NCI-H226 (cell line): ENCODE measurements around the gene SLC24A4.

Source experiments
- DNase-seq: peaks from one replicate; pipeline ENCODE4 v3.0.0-alpha.2; 2015

Gene SLC24A4

DNA sequence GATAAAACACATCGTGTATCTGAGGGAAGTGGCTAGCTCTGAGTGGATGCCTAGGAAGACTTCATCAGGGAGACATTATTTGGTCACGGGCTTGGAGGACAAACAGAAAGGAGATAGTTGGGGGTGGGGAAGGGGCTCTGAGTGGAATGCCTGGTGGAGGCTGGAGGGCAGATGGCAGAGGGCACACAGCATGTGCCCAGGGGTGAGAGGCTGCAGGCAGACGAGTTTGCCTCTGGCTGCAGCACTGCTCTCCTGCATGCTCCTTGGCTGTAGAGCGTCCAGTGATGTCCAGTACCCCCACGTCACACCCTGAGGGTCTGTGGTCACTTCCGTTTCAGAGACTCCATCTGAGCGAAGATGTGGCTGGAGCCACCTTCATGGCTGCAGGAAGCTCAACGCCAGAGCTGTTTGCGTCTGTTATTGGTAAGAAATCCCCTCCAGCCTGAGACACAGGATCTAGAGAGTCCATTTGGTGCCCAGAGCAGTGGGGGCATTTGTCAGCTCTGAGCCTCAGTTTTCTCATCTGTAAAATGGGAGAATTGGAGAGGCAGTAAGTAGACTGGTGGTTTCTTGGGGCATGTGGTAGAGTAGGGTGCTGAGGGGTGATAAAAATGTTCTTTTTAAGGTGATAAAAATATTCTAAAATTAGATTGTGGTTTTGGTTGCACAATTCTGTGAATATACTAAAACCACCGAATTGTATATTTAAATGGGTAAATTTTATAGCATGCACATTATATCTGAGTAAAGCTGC is 119.0 kb downstream of the SLC24A4 start:
- DNase-seq = no peak

DNA sequence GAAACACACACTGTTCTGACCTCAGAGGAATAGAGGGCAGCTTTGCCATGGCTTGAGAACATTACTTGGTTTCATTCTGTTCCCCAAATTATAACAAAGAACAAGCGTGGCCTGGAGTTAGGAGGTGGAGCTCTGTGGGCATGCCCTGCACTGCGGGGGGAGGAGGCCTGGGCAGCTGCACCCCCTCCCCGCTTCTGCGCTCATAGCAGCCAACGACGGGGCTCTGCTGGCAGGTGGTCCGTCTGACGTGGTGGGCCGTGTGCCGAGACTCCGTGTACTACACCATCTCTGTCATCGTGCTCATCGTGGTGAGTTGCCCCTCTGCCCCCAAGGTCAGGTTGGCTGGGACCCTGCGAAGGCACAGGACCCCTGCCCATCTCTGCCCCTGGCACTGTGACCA is 120.2 kb downstream of the SLC24A4 start:
- DNase-seq = no peak

DNA sequence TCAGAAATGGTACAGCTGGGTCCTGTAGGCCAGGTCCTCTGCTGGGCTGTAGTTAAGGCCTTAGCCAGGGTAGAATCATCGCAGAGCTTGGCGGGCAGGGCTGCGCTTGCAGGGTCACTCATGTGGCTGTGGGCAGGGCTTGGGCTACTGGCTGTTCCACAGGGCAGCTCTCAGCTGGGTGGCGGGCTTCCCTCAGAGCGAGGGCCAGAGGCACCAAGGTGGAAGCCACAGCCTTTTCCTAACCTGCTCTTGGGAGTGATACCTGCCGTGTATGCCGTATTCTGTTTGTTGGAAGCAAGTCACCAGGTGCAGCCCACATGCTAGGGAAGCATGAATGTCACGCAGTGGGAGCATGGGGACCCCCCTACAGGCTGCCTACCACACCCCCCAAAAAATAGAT is 120.8 kb downstream of the SLC24A4 start:
- DNase-seq = no peak

DNA sequence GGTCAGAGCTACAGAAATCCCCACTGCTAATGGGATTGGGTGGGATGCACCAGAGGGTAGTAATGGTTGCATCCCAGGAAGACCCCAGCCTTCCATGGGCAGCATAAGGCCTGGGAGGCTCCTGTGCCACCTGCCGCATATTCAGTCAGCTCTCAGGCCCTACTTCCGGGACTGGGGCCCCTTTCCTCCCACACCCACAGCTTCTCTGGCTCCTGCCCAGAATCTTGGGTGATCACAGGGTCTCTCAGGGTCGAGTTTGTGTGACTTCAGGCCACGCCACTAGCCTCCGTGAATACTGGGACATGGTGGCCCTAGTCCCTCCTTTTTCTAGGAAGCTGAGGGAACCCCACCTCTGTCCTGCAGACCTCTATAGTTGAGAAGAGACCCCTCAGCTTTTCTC is 123.8 kb downstream of the SLC24A4 start:
- DNase-seq = no peak

DNA sequence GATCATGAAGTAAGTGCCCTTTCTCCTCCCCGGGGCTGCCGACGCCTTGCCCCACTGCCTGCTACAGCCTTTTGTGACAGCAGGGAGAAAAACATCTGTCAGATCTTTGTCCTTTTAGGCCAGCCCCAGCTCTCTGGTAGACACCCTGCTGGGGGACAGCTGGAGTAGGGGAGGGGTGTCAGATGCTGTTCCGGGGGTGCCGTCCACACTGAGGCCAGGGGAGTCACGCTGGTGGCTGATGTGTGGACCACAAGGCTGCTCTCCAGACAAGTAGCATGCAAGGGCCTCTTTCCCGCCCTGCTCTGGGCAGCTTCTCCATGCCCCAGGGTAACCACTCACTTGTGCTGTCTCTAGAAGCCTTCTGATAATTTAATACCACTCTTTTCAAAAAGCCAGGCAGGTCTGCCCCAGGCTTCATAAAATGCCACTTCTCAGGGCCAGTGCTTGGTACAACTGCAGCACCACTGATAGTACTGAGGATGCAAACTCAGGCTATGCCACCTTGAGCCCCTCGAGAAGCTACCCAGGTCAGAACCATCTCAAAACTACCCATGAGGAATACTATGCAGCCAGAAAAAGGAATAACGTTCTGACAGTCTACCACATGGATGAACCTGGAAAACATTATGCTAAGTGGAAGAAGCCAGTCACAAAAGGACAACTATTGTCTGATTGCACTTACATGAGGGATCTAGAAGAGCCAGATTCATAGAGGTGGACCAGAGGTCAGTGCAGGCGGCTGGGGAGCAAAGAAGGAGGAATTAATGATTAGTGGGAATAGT is 124.6 kb downstream of the SLC24A4 start:
- no peak for DNase-seq

DNA sequence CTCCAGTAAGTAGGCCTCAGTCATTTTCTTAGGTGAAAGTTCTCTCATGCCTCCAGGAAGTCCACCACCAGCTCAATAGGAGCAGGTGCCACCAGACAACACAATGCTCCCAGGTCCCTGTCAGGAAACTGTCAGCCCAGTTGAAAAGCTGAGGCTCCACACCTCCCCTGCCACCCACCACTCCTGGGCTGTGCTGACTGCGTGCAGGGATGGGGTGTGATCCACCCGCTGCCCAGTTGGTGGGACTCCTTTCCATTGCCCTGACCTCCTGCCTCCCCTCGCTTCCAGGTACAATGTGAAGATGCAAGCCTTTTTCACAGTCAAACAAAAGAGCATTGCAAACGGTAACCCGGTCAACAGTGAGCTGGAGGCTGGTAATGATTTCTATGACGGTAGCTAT is 125.8 kb downstream of the SLC24A4 start:
- no peak for DNase-seq

DNA sequence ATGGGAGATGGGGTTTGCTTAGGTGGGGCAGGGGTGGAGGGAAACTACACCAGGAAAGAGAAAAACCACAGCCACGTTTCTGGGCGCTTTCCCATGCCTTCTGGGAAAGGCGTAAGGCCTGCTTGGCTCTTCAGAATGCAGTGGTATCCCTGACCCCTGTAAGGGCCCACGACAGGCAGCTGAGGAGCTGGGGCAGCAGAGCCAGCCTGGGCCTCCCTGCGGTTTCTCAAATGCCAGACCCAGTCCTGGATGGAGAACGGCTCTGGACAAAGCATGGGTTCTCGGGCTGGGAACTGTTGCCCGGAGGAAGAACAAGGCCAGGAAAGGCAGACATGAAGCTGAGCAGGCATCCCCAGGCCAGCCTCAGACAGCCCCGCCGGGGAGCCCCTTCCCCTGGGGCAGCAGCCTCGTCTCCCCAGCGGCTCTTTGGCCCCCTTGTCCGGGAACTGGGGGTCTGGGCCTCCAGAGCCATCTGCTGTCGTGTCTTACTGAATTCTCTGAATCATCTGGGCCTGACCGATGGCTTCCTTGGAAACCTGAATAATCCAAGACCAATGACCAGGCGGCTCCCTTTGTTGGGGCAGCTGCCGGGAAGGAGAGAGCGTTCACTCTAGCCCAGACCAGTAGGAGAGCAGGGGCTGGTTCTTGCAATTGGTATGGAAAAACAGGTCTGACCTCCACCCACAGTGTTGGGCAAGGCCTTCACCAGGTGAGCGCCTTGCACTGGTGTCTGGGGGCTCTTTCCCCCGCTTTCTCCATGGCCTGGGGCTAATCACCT is 126.6 kb downstream of the SLC24A4 start:
- DNase-seq = no peak

DNA sequence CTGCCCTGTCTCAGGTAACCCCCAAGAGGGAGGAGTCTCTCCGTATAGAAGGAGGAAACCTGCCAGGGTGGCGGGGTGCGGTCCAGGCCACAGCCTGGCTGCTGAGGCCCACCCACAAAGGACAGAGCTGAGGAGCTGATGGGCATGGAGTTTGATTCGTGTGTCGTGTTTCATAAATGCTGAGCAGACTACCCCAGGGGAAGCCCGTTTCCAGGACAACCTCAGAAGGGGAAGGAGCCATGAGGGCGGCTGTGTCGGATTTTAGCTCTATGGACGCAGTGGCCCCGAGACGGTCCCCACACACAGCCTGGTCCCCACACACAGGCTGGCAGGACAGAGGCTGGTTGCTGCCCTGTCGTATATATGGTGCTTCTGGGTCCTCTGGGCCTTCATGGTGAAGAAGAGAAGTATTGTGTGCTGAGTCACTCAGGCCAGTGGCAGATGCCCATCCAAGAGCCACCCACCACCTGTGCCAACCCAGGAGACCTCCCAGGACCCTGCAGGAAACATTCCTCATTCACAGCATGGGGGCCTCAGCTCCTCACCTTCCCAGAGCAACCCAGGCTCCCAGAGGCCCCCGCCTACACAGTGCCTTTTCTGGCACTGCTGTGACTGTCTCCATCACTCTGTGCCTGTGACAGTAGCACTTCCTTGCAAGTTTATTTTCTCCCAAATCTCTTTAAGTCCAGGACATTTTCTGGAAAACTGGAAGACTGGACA is 127.5 kb downstream of the SLC24A4 start:
- no peak for DNase-seq

DNA sequence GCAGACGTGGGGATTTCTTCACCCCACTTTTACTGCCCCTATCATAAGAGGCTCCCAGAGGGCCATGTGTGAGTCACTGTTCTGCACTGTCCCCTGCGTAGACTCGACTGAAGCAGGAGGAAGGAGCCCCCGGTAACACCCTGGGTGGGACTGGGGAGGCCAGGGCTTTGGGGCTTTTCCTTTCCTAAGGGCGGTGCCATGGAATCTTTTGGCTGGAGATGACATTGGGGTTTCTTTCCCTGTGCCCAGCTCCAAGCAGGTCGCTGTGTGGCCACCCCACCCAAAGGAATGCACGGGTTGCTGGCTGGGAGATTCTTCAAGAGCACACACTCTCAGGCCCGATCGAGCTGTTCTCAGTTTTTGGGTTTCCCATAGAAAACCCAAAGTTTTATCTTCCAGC is 128.3 kb downstream of the SLC24A4 start:
- DNase-seq = no peak

DNA sequence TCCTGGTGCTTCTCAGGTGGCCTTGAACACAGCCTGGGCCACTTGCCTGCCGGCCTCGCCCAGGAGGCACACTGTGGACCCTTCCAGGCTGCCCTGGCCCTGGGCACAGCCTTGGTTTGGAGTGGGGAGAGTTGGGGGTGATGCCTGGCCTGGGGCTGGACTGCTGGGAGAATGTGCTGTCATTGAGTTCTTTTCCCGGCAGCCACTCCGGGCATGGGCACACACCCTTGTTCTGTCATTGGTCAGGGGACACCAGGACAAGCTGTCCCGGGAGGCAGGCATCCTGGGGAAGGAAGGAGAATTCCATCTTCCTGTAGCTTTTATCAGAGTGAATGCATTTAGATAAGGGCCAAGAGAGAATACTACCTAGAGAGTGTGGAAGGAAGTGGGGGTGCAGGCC is 128.8 kb downstream of the SLC24A4 start:
- no peak for DNase-seq

DNA sequence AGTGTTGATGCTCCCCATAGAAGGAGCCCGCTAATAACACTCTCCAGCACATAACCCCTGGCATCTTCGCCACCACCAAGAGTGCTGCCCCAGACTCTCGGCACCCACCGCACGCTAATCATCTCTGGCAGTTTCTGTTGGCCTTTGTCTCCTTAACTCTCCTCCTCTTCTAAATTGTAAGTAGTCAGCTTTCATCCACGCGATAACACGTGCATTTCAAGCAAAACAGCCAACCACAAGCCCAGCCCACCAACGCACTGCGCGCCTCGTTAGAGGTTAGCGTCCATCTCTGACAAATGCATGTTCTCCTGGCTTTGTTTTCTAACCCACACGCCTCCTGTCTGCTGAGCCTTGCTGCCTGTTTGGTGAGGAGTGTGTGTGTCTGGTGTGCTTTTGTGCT is 129.5 kb downstream of the SLC24A4 start:
- DNase-seq = no peak

DNA sequence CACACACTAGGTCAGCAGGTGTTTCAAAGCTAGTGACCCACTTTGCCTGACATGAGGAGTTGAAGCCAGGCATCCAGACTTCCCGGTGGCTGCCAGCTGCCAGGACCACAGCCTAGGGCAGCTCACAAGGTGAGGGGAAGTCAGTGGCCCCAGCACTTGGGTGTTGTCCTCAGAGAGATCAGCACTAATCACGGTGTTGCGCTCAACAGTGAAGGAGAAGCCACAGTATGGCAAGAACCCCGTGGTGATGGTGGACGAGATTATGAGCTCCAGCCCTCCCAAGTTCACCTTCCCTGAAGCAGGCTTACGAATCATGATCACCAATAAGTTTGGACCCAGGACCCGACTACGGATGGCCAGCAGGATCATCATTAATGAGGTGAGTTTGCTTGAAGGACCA is 130.7 kb downstream of the SLC24A4 start:
- DNase-seq = no peak

DNA sequence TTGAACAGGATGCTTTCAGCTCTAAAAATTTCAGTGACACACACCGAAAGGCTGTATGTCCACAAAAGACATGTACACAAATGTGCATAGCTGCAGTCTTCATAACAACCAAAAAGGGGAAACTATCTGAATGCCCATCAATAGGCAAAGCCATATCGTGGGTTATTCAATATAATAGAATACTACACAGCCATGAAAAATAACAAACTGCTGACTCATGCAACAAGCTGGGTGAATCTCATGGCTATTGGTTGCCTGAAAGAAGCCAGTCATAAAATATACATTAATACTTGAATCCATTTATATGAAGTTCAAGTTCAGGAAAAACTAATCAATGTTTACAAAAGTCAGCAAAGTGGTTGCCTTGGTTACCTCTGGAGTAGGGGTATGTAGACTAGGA is 132.3 kb downstream of the SLC24A4 start:
- DNase-seq = no peak

DNA sequence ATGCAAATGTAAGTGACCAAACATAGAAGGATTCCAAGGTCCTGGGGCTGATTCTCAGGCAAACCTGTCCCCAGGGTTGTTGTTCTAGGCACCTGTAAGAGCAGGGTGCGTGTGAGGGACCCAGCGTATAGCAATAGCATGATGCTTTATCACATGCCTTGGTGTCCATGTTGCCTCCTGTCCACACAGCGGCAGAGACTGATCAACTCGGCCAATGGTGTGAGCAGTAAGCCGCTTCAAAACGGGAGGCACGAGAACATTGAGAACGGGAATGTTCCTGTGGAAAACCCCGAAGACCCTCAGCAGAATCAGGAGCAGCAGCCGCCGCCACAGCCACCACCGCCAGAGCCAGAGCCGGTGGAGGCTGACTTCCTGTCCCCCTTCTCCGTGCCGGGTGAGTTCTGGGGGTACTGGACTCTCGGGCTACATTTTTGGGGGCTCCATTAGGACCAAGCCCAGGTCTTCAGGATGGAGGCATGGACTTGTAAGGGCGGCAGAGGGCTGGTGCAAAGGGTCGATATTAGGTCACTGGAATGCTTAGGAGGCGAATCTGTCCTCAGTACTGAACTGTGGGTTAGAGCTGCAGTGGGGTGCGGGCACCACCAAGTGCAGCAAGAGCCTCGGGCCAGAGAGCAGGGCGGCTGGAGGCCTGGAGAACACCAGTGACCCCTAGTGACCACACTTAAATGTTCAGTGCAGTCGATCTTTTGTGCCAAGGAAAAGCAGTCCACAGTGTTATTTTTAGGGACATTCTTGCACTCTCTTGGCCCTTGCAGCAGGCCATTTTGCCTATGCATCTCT is 133.4 kb downstream of the SLC24A4 start:
- DNase-seq = peak; percentile 24

DNA sequence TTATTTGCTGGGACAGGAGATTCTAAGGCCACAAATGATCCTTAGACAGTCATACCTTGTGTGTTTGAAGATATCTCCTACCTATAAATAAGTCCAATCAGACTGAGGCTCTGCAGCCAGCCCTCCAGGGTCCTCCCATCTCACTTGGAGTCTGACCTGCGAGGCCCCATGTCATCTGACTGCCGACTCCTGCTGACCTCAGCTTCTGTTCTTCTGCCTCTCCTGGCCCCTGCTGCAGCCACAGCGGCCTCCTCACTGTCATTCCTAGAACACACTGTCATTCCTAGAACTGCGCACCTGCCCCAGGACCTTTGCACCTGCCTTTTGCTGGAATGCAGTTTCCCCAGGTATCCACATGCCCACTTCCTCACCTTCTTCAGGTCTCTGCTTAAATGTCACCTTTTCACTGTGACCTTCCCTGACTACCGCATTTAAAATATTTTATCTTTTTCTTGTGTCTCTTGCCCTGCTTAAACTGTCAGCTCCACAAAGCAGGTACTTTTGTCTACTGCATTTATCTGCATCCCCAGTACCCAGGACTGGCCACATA is 134.1 kb downstream of the SLC24A4 start:
- DNase-seq = no peak

DNA sequence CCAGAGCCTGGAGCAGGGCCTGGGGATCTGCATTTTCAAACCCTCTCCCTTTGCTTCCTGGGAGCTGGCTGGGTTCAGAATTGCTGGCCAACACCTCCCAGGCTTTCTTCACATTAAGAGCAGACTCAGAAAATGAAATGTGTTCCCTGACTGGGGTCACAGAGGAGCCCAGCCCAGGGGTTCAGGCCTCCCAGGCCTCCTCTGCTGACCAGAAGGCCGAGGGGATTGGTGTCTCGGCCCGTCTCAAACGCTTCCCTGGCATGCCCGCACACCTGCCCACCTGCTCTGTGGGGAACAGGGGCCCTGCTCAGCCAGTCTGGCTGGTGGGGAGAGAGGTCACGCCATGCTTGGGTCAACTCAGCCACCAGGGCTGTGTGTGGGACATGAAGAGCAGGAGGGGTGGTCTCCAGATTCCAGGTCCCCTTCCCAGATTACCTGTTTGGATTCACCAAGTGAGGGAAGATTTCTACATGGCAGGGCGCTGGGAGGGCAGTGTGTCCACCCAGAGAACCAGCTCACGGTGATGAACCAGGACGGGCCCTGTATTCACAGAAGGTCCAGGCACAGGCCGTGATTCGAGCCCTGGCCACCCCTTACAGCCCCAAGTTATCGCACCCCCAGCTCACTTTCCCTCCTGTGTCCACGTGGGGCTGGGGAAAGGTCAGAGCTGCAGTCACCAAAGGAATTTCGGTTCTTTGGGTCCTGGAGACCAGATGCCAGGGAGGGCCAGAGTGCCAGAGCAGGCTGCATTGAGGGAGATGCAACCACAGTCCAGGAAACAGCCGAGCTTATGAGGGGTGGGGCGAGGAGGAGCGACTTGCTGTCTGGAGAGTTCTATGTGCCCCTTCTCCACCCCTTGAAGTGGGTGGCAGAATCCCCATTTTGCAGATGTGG is 135.4 kb downstream of the SLC24A4 start:
- no peak for DNase-seq

DNA sequence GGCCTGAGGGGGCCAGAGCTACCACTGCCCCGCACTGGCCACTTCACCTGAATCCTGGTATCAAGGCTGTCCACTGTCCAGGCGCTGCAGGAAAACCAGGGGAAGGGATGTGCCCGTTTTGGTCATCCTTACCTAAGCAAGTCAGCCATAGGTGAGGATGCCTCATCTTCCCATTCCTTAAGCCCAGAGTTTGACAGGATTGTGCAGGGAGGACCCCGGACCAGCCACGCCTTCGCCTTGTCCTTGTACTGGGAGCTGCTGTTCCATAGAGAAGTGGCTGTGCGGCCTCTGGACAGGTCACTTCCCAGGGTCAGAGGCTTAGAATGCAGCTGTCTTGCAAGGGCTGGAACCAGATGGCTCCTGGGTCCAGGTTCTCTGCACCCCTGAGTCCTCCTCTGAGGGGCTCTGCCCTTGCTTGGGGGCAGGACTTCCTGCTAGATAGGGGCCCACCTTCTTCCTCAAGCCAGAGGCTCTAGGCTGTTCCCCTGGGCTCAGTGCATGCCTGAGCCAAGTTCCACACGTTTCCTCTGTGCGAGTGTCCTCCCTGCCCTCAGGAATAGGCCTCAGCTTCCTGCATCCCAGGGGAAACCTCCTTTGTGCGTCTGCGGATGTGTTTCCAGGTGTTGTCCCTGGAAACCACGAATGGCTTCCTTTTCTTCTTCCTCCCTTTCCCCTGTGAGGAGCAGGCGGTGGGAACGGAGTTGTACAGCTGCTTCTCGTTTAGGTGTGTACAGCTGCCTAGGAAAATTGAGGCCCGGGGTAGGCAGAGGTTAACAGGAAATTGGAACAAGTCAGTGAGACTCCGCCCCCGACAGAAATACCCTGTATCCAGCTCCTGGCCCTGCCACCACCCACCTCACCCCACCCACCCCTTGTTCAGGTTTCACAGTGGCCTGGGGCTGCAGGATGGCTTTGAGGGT is 136.3 kb downstream of the SLC24A4 start:
- no peak for DNase-seq

DNA sequence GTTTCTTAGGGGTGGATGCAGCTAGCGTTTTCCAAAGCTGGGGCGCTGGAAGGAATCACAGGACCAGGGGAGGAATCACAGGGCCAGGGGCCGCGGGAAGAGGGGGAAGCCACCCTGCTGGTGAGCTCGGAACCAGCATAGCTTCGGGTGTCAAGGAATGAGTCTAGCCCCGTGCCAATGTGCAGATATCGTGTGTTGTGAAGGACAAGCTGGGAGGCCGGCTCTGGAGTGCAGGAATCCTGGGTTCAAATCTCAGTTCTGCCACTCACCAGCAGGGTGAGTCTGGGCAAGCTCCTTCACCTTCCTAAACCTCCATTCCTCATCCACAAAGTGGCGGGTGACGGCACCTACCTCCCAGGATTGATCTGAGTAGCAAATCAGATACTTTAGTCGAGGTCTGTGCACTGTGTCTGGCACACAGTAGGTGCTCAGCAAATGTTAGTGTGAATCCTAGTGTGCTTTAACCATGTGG is 137.0 kb downstream of the SLC24A4 start:
- DNase-seq = no peak

DNA sequence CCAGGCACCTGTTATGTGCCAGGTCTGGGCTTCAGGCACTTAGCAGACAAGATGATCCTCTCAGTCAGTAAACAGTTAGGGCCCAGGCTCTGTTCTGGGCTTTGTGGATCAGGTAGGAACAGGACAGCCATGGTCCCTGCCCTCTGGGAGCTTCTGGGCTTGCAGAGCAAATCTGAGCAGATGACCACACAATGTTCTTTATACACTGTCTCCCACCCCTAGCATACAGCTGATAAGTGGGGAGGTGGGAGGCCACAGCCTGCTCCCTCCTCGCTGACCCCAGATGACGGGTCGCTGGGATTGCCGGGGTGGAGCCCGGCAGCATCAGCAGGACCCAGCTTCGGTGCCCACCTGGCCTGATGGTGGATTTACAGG is 137.6 kb downstream of the SLC24A4 start:
- no peak for DNase-seq
